ENCODE results near the gene SLC6A17.

The SLC6A17 gene

GRCh38 chr1:110215621-110216515 is 65.6 kb downstream of the SLC6A17 start:
- no peak for DNase-seq (ENCODE audit: low read depth)
- TF ChIP-seq CTCF (IDR thresholded peaks at IDR 0.05; ENCODE audit: low read length, missing control alignments), result no peak

GRCh38 chr1:110216844-110217444 is 66.7 kb downstream of the SLC6A17 start:
- no peak overlapping the region for H3K4me3 ChIP-seq (replicated peaks; ENCODE audit: low read depth, low read length)
- TF ChIP-seq CTCF (IDR thresholded peaks at IDR 0.05; ENCODE audit: low read length, missing control alignments), result no peak
- no peak for DNase-seq (ENCODE audit: low read depth)

More at GRCh38 chr1:110215621-110216515, 65.6 kb downstream of the SLC6A17 start:
- H3K4me3 ChIP-seq (replicated peaks; ENCODE audit: low read depth, low read length), result no peak overlapping the region

GRCh38 chr1:110218137-110218536 is 67.8 kb downstream of the SLC6A17 start:
- H3K4me3 ChIP-seq (replicated peaks; ENCODE audit: low read depth, low read length), result no peak overlapping the region
- no peak for DNase-seq (ENCODE audit: low read depth)
- TF ChIP-seq CTCF (IDR thresholded peaks at IDR 0.05; ENCODE audit: low read length, missing control alignments), result no peak

- DNase-seq (ENCODE audit: low read depth), result peak; percentile 33
- no peak for TF ChIP-seq CTCF (IDR thresholded peaks at IDR 0.05; ENCODE audit: low read length, missing control alignments)
- no peak overlapping the region for H3K4me3 ChIP-seq (replicated peaks; ENCODE audit: low read depth, low read length)
Observed at GRCh38 chr1:110218739-110219138, 68.4 kb downstream of the SLC6A17 start.

GRCh38 chr1:110220324-110220723 is 70.0 kb downstream of the SLC6A17 start:
- no peak for DNase-seq (ENCODE audit: low read depth)
- H3K4me3 ChIP-seq (replicated peaks; ENCODE audit: low read depth, low read length), result no peak overlapping the region
- no peak for TF ChIP-seq CTCF (IDR thresholded peaks at IDR 0.05; ENCODE audit: low read length, missing control alignments)

GRCh38 chr1:110221119-110221518 is 70.8 kb downstream of the SLC6A17 start:
- TF ChIP-seq CTCF (IDR thresholded peaks at IDR 0.05; ENCODE audit: low read length, missing control alignments), result no peak
- no peak for DNase-seq (ENCODE audit: low read depth)
- H3K4me3 ChIP-seq (replicated peaks; ENCODE audit: low read depth, low read length), result no peak overlapping the region

All from fibroblast of pulmonary artery (primary cell).